CD4-positive, alpha-beta T cell treated with Interferon gamma for 1 hour (primary cell): ENCODE results near the gene PRRC2B.
A peak's percentile ranks its signal among the peaks of the same experiment; 100 is the strongest.
"Not testable (repeated sequence)": the region's sequence is repeated elsewhere in the genome, so short reads cannot be mapped to it uniquely, and the experiment has no call there.

Experiments used
- DNase-seq: peaks from one replicate; pipeline ENCODE4 v3.0.0-alpha.2; 2020

PRRC2B gene

GRCh38 chr9:131393622-131394463, at the start of gene PRRC2B:
Gene PRRC2B, plus strand, starts transcription at chr9:131394086. Its CDS starts 36,059 bp downstream, at chr9:131430145.
- DNase-seq: peak; percentile 85

- DNase-seq: not testable (repeated sequence)
Measured at GRCh38 chr9:131344931-131345535, 48.9 kb upstream of the PRRC2B start.

GRCh38 chr9:131346559-131346958, 47.3 kb upstream of the PRRC2B start:
- DNase-seq: no peak

GRCh38 chr9:131347376-131348020, 46.4 kb upstream of the PRRC2B start:
- DNase-seq: no peak

GRCh38 chr9:131348631-131349521, 45.0 kb upstream of the PRRC2B start:
- no peak for DNase-seq

- DNase-seq: no peak
Measured at GRCh38 chr9:131349522-131349880, 44.4 kb upstream of the PRRC2B start.

- peak; percentile 82 for DNase-seq
Measured at GRCh38 chr9:131349881-131350563, 43.9 kb upstream of the PRRC2B start.

GRCh38 chr9:131356479-131356878, 37.4 kb upstream of the PRRC2B start:
- DNase-seq: peak; percentile 24

- no peak for DNase-seq
Measured at GRCh38 chr9:131358556-131358955, 35.3 kb upstream of the PRRC2B start.

GRCh38 chr9:131361202-131361833, 32.6 kb upstream of the PRRC2B start:
- DNase-seq: no peak

GRCh38 chr9:131365546-131365945, 28.3 kb upstream of the PRRC2B start:
- no peak for DNase-seq

GRCh38 chr9:131366761-131367401, 27.0 kb upstream of the PRRC2B start:
- DNase-seq: no peak

GRCh38 chr9:131367450-131367849, 26.4 kb upstream of the PRRC2B start:
- no peak for DNase-seq

GRCh38 chr9:131370638-131371037, 23.2 kb upstream of the PRRC2B start:
- DNase-seq: no peak

- DNase-seq: not testable (repeated sequence)
Measured at GRCh38 chr9:131372599-131372973, 21.3 kb upstream of the PRRC2B start.

GRCh38 chr9:131374638-131375037, 19.2 kb upstream of the PRRC2B start:
- DNase-seq: not testable (repeated sequence)

GRCh38 chr9:131379056-131379455, 14.8 kb upstream of the PRRC2B start:
- DNase-seq: no peak

- DNase-seq: no peak
Measured at GRCh38 chr9:131382850-131383729, 10.8 kb upstream of the PRRC2B start.

- DNase-seq: no peak
Measured at GRCh38 chr9:131385296-131385695, 8.6 kb upstream of the PRRC2B start.

GRCh38 chr9:131386281-131386680, 7.6 kb upstream of the PRRC2B start:
- no peak for DNase-seq
